Sigmoid colon (tissue), 7 donors: Measurements from ENCODE around the gene ZBTB2. TPM values are rescaled to one million over a fixed set of nuclear protein-coding genes. Genes with fewer than 3 reads are reported as not detected.
A peak's percentile ranks its signal among the peaks of the same experiment; 100 is the strongest.
"Not testable (repeated sequence)": the region's sequence is repeated elsewhere in the genome, so short reads cannot be mapped to it uniquely, and the experiment has no call there.

ENCODE experiments used
- DNase-seq: peaks from one replicate; pipeline ENCODE4 v3.0.0-alpha.2; 2019
- H3K27ac ChIP-seq, 4 donors: fragments of 200-600 bp; sonication (generic); one replicate each; pipeline ENCODE4 v1.5.1; 2016 to 2019; ENCODE audit warnings: mild to moderate bottlenecking in 1 of 4
- H3K27me3 ChIP-seq, 3 donors: fragments of 200-600 bp; sonication (generic); one replicate each; pipeline ENCODE4 v1.5.1; 2019; ENCODE audit warnings: mild to moderate bottlenecking in 1 of 3
- H3K36me3 ChIP-seq, 4 donors: fragments of 200-600 bp; sonication (generic); one replicate each; pipeline ENCODE4 v1.5.1; 2016 to 2019
- H3K4me1 ChIP-seq, 4 donors: fragments of 200-600 bp; sonication (generic); one replicate each; pipeline ENCODE4 v1.5.1; 2017 to 2019
- H3K4me3 ChIP-seq, 4 donors: fragments of 200-600 bp; sonication (generic); one replicate each; pipeline ENCODE4 v1.5.1; 2017 to 2019; ENCODE audit warnings: mild to moderate bottlenecking in 2 of 4, moderate library complexity in 1 of 4
- H3K9me3 ChIP-seq, 4 donors: fragments of 200-600 bp in 3 of 4; sonication (generic) in 3 of 4; one replicate each; pipeline versions ENCODE4 v1.5.1 to v1.6.1; 2013 to 2019
- CTCF ChIP-seq, 4 experiments: fragments of 450-650 bp in 3 of 4; fragments of 200-600 bp in 1 of 4; IDR thresholded peaks; one replicate each; pipeline ENCODE4 v1.5.1; 2016 to 2019; ENCODE audit warnings: antibody characterized with exemption in 4 of 4, mild to moderate bottlenecking in 3 of 4, moderate library complexity in 2 of 4
- EP300 ChIP-seq, 4 donors: sonication (generic); formaldehyde crosslinking; IDR thresholded peaks; one replicate each; pipeline ENCODE4 v1.6.1; 2017; ENCODE audit warnings: antibody characterized with exemption in 4 of 4
- POLR2A ChIP-seq, 2 donors: fragments of 450-650 bp; IDR thresholded peaks; one replicate each; pipeline ENCODE4 v1.6.1; 2016; ENCODE audit warnings: antibody characterized with exemption in 2 of 2, mild to moderate bottlenecking in 2 of 2, moderate library complexity in 2 of 2
- POLR2AphosphoS5 ChIP-seq, 4 donors: sonication (generic); formaldehyde crosslinking; IDR thresholded peaks; one replicate each; pipeline ENCODE4 v1.6.1; 2017; ENCODE audit warnings: antibody characterized with exemption in 4 of 4
- WGBS, 2 donors: extraction: QIAGEN DNeasy Blood & Tissue Kit; methylation state at CpG; one replicate each; pipeline ENCODE4 v1.1.7; 2013; 5-methylcytosine and 5-hydroxymethylcytosine counted together
- intact Hi-C: fragments of 100-400 bp; cut with DNase I; formaldehyde crosslinking; loops from one replicate; pipeline ENCODE4 v1.15.1; 2023
- polyA plus RNA-seq, 3 donors: library from polyadenylated mRNA; stranded (reverse); fragments of 200-250 nt; gene quantifications; one replicate each; pipeline ENCODE4 v1.2.3, GENCODE V29; 2013
- total RNA-seq, 4 donors: library from RNA; depleted of rRNA; stranded (reverse); fragments of >200 nt; gene quantifications; one replicate each; pipeline ENCODE4 v1.1.0, GENCODE V29; 2016
- donor health status: healthy with polysubstance abuse.
- donor health status: Bipolar disorder and iron deficiency.
- donor health status: healthy.

ZBTB2 gene
- total and polyA plus RNA-seq, 7 donors, result 5.8 to 11.5 (median 8.6) TPM

GRCh38 chr6:151359486-151359885 is 31.9 kb downstream of the ZBTB2 start:
- DNase-seq, result no peak
- H3K27me3 ChIP-seq, result no peaks in the 10 kb centered on the region
- intact Hi-C loops, result no loop called here
- 96 to 97% methylated on average over 5 of the region's 5 CpGs for WGBS, 2 donors
- TF ChIP-seq CTCF (IDR thresholded peaks at IDR 0.05) (no peak), EP300 (IDR thresholded peaks at IDR 0.05) (no peak), POLR2A (IDR thresholded peaks at IDR 0.05) (no peak), POLR2AphosphoS5 (IDR thresholded peaks at IDR 0.05) (no peak)
- no peak overlapping the region for H3K4me3 ChIP-seq
- H3K36me3 ChIP-seq, result peaks cover 0 to 48% (median 6%) of the 10 kb centered on the region in 4 donors
- H3K9me3 ChIP-seq, result no peaks in the 10 kb centered on the region
- H3K4me1 ChIP-seq, result peaks cover 0 to 6% (median 0%) of the 10 kb centered on the region in 4 donors
- no peak overlapping the region for H3K27ac ChIP-seq

GRCh38 chr6:151358475-151358874 is 32.9 kb downstream of the ZBTB2 start:
- Histone ChIP-seq H3K9me3 (no peaks in the 10 kb centered on the region), H3K4me1 (peaks cover 0 to 6% (median 0%) of the 10 kb centered on the region in 4 donors), H3K27ac (no peak overlapping the region), H3K4me3 (no peak overlapping the region), H3K27me3 (no peaks in the 10 kb centered on the region), H3K36me3 (peaks cover 0 to 55% (median 6%) of the 10 kb centered on the region in 4 donors)
- WGBS, 2 donors, result 91% methylated on average over 3 of the region's 3 CpGs
- DNase-seq, result no peak
- TF ChIP-seq POLR2AphosphoS5 (IDR thresholded peaks at IDR 0.05) (no peak), POLR2A (IDR thresholded peaks at IDR 0.05) (no peak), EP300 (IDR thresholded peaks at IDR 0.05) (no peak), CTCF (IDR thresholded peaks at IDR 0.05) (no peak)
- intact Hi-C loops, result no loop called here

GRCh38 chr6:151357758-151358436 is 33.5 kb downstream of the ZBTB2 start:
- H3K36me3 ChIP-seq, result peaks cover 0 to 58% (median 6%) of the 10 kb centered on the region in 4 donors

GRCh38 chr6:151356983-151357382 is 34.4 kb downstream of the ZBTB2 start:
- H3K4me3 ChIP-seq, intact Hi-C loops, H3K27me3 ChIP-seq, DNase-seq, H3K9me3 ChIP-seq, H3K4me1 ChIP-seq: not testable (repeated sequence)
- H3K36me3 ChIP-seq, result peaks cover 0 to 56% (median 9%) of the 10 kb centered on the region in 4 donors
- H3K27ac ChIP-seq, result peak overlapping the region in 3 of 4 donors; percentile 7 to 29 (median 7)
- 95 to 96% methylated on average over 6 of the region's 6 CpGs for WGBS, 2 donors

More at GRCh38 chr6:151357758-151358436, 33.5 kb downstream of the ZBTB2 start:
- intact Hi-C loops, result no loop called here
- Histone ChIP-seq H3K9me3 (no peaks in the 10 kb centered on the region), H3K27ac (no peak overlapping the region), H3K4me1 (peaks cover 0 to 6% (median 0%) of the 10 kb centered on the region in 4 donors), H3K27me3 (no peaks in the 10 kb centered on the region), H3K4me3 (no peak overlapping the region)
- TF ChIP-seq POLR2A (IDR thresholded peaks at IDR 0.05), result no peak
- no peak for TF ChIP-seq EP300 (IDR thresholded peaks at IDR 0.05)
- no peak for TF ChIP-seq CTCF (IDR thresholded peaks at IDR 0.05)
- no peak for TF ChIP-seq POLR2AphosphoS5 (IDR thresholded peaks at IDR 0.05)
- WGBS, 2 donors, result 63 to 82% methylated on average over 6 of the region's 6 CpGs
- no peak for DNase-seq

- Histone ChIP-seq H3K27ac (no peak overlapping the region), H3K36me3 (peaks cover 10 to 77% (median 22%) of the 10 kb centered on the region in 4 donors), H3K9me3 (no peaks in the 10 kb centered on the region), H3K4me3 (no peak overlapping the region), H3K4me1 (peaks cover 0 to 6% (median 0%) of the 10 kb centered on the region in 4 donors), H3K27me3 (no peaks in the 10 kb centered on the region)
- 94 to 96% methylated on average over 10 of the region's 10 CpGs for WGBS, 2 donors
- intact Hi-C loops, result no loop called here
- TF ChIP-seq POLR2AphosphoS5 (IDR thresholded peaks at IDR 0.05) (no peak), EP300 (IDR thresholded peaks at IDR 0.05) (no peak)
- no peak for DNase-seq
Observed at GRCh38 chr6:151353795-151354194, 37.6 kb downstream of the ZBTB2 start.
